GM23338 (cell line): ENCODE data around the gene NDFIP1. TPM values are rescaled to one million over a fixed set of nuclear protein-coding genes. Genes with fewer than 3 reads are reported as not detected.
"Not testable (repeated sequence)": the region's sequence is repeated elsewhere in the genome, so short reads cannot be mapped to it uniquely, and the experiment has no call there.

Source experiments
- ATAC-seq: fragments of 200-7000 bp; cut with Tn5 transposase; 3 replicates; pipeline ENCODE4 v1.9.1; 2020
- DNase-seq: peaks from one replicate; pipeline ENCODE4 v3.0.0-alpha.2; 2015; ENCODE audit warnings: low spot score
- H2AFZ ChIP-seq: fragments of 200-600 bp; sonication (generic); 2 replicates; pipeline ENCODE4 v1.8.0; 2016; ENCODE audit warnings: antibody characterized with exemption, mild to moderate bottlenecking, moderate library complexity
- H3F3A ChIP-seq: fragments of 200-600 bp; sonication (generic); replicated peaks from 2 replicates; pipeline ENCODE4 v1.8.0; 2017; ENCODE audit warnings: antibody characterized with exemption, mixed run types, low read depth
- H3K27ac ChIP-seq: fragments of 200-600 bp; sonication (generic); 2 replicates; pipeline ENCODE4 v1.6.1; 2016; ENCODE audit warnings: low read depth
- H3K27me3 ChIP-seq: fragments of 200-600 bp; sonication (generic); 2 replicates; pipeline ENCODE4 v1.8.0; 2016; ENCODE audit warnings: mild to moderate bottlenecking, mixed run types, moderate library complexity; ENCODE audit not compliant: insufficient read depth
- H3K36me3 ChIP-seq: fragments of 200-600 bp; sonication (generic); 2 replicates; pipeline ENCODE4 v1.8.0; 2016; ENCODE audit warnings: mild to moderate bottlenecking; ENCODE audit not compliant: insufficient read depth
- H3K4me1 ChIP-seq: fragments of 200-600 bp; sonication (generic); 2 replicates; pipeline ENCODE4 v1.8.0; 2016; ENCODE audit warnings: mild to moderate bottlenecking, moderate library complexity; ENCODE audit not compliant: insufficient read depth
- H3K4me2 ChIP-seq: fragments of 200-600 bp; sonication (generic); 2 replicates; pipeline ENCODE4 v1.7.1; 2017; ENCODE audit warnings: mixed run types
- H3K4me3 ChIP-seq: fragments of 200-600 bp; sonication (generic); 2 replicates; pipeline ENCODE4 v1.6.1; 2016; ENCODE audit warnings: mixed run types
- H3K79me2 ChIP-seq: fragments of 200-600 bp; sonication (generic); replicated peaks from 2 replicates; pipeline ENCODE4 v1.8.0; 2017; ENCODE audit warnings: mild to moderate bottlenecking; ENCODE audit not compliant: insufficient read depth
- H3K9me2 ChIP-seq: fragments of 200-600 bp; sonication (generic); 2 replicates; pipeline ENCODE4 v1.8.0; 2017; ENCODE audit not compliant: insufficient read depth
- H4K20me1 ChIP-seq: fragments of 200-600 bp; sonication (generic); replicated peaks from 2 replicates; pipeline ENCODE4 v1.8.0; 2017; ENCODE audit warnings: mild to moderate bottlenecking; ENCODE audit not compliant: insufficient read depth
- H3K27ac Mint-ChIP-seq: 2 replicates; pipeline ENCODE4 v1.8.0; 2020; ENCODE audit warnings: inconsistent platforms, mild to moderate bottlenecking, moderate library complexity, mixed read lengths
- H3K27me3 Mint-ChIP-seq: 3 replicates; pipeline ENCODE4 v1.8.0; 2022; ENCODE audit warnings: low read depth, mild to moderate bottlenecking, moderate library complexity, mixed read lengths, inconsistent platforms; ENCODE audit not compliant: insufficient read depth, poor library complexity
- H3K36me3 Mint-ChIP-seq: 3 replicates; pipeline ENCODE4 v1.8.0; 2021; ENCODE audit warnings: low read depth, mild to moderate bottlenecking, inconsistent platforms, moderate library complexity, mixed read lengths
- H3K4me1 Mint-ChIP-seq: 3 replicates; pipeline ENCODE4 v1.8.0; 2020; ENCODE audit warnings: mild to moderate bottlenecking, inconsistent platforms, mixed read lengths
- H3K4me3 Mint-ChIP-seq: 3 replicates; pipeline ENCODE4 v1.8.0; 2021; ENCODE audit warnings: moderate library complexity, mild to moderate bottlenecking, inconsistent platforms, mixed read lengths
- H3K9me3 Mint-ChIP-seq: 3 replicates; pipeline ENCODE4 v1.8.0; 2020; ENCODE audit warnings: moderate library complexity, mild to moderate bottlenecking, inconsistent platforms, mixed read lengths
- CREB1 ChIP-seq: fragments of 250-450 bp; sonication (Bioruptor Pico); IDR thresholded peaks from 2 replicates; pipeline ENCODE4 v1.5.0; 2020; ENCODE audit warnings: low read depth, mild to moderate bottlenecking, moderate library complexity
- EZH2phosphoT487 ChIP-seq: fragments of 200-600 bp; sonication (generic); IDR thresholded peaks from one replicate; pipeline ENCODE4 v1.8.1; 2018; ENCODE audit warnings: antibody characterized with exemption; ENCODE audit not compliant: unreplicated experiment
- JUNB ChIP-seq: IDR thresholded peaks from one replicate; pipeline ENCODE4 v1.6.1; 2016; ENCODE audit warnings: antibody characterized with exemption; ENCODE audit not compliant: unreplicated experiment
- NANOG ChIP-seq: IDR thresholded peaks from 2 replicates; pipeline ENCODE4 v1.6.1; 2016; ENCODE audit warnings: antibody characterized with exemption, borderline replicate concordance
- POLR2AphosphoS5 ChIP-seq: IDR thresholded peaks from 2 replicates; pipeline ENCODE4 v1.6.1; 2016; ENCODE audit warnings: antibody characterized with exemption, low read depth
- STAT1 ChIP-seq: IDR thresholded peaks from one replicate; pipeline ENCODE4 v1.6.1; 2016; ENCODE audit warnings: antibody characterized with exemption; ENCODE audit not compliant: unreplicated experiment
- ZNF114 ChIP-seq: fragments of 250-450 bp; sonication (Bioruptor Pico); IDR thresholded peaks from 2 replicates; pipeline ENCODE4 v1.5.0; 2020; ENCODE audit warnings: mild to moderate bottlenecking, moderate library complexity
- ZNF331 ChIP-seq: fragments of 250-450 bp; sonication (Bioruptor Pico); IDR thresholded peaks from 2 replicates; pipeline ENCODE4 v1.5.0; 2020; ENCODE audit warnings: low read depth, mild to moderate bottlenecking, moderate library complexity
- polyA plus RNA-seq: library from polyadenylated mRNA; unstranded; fragments of >200 nt; fragmentation: Nextera tagmentation; extraction: Ambion mirVana; gene quantifications from 2 replicates; pipeline ENCODE4 v1.2.1, GENCODE V29; 2016
- total RNA-seq: library from RNA; depleted of rRNA; stranded (reverse); fragments of >200 nt; shearing (Covaris generic); gene quantifications from 2 replicates; pipeline ENCODE4 v1.2.3, GENCODE V29; 2014
- TF ChIP-seq, protein P1 (sequence below): IDR thresholded peaks from one replicate; pipeline ENCODE4 v1.6.1; 2018; ENCODE audit warnings: antibody characterized with exemption; ENCODE audit not compliant: unreplicated experiment
- TF ChIP-seq, protein P2 (sequence below): fragments of 250-450 bp; sonication (Bioruptor Pico); IDR thresholded peaks from 2 replicates; pipeline ENCODE4 v1.5.0; 2020; ENCODE audit warnings: mild to moderate bottlenecking, moderate library complexity
- TF ChIP-seq, protein P3 (sequence below): IDR thresholded peaks from 2 replicates; pipeline ENCODE4 v1.6.1; 2016; ENCODE audit warnings: antibody characterized with exemption

NDFIP1 gene
- total and polyA plus RNA-seq, 2 experiments from 2014 or later, result 24.3 to 45.0 TPM

DNA sequence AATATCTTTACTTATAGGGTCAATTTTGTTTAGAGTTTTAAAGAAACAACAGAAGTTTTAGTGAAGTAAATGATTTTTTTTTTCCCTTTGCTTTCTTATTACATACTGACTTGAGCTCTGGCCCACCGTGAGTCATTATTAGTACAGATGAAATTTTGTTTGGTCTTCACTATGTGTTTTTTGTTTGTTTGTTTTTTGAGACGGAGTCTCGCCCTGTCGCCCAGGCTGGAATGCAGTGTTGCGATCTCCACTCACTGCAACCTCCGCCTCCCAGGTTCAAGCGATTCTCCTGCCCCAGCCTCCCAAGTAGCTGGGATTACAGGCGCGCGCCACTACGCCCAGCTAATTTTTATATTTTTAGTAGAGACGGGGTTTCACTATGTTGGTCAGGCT is 45.9 kb downstream of the NDFIP1 start:
- not testable (repeated sequence) for H3K4me2 ChIP-seq, H3F3A ChIP-seq, H3K9me3 Mint-ChIP-seq, H3K27ac Mint-ChIP-seq, H3K4me3 Mint-ChIP-seq, H2AFZ ChIP-seq, H3K36me3 ChIP-seq, H4K20me1 ChIP-seq, H3K4me3 ChIP-seq, H3K27me3 Mint-ChIP-seq, H3K36me3 Mint-ChIP-seq, DNase-seq, H3K27ac ChIP-seq, H3K79me2 ChIP-seq, ATAC-seq, H3K9me2 ChIP-seq, H3K27me3 ChIP-seq
- peaks cover 59% of the 10 kb centered on the region for H3K4me1 Mint-ChIP-seq
- peaks cover 37% of the 10 kb centered on the region for H3K4me1 ChIP-seq

DNA sequence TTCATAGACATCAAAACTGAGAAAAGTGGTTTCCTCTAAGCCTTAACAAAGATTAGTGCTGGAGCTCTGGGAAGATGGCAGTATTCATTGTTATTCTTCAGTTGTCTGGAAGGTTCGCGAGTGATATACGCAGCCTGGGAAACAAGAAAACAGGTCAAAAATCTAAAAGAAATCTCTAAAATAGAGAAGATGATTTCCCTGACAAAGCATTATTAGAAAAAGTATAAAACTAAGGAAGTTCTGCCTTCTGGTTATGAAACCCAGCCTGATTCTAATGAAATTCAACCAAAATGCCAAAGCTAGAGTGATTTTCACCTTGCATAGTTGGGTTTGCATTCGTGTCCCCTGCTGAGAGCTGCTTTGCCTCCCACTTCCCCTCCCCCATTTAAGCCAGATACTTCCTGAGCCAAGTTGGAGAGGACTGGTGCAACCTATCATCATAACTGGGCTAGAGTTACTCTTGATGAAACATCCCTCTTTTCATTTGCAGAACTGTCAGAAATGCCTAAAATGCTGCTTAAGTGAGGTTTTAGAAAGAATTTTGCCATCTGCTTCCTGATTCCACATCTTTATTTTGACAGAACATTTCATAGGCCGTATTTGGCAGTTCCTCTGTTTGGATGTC is 48.4 kb downstream of the NDFIP1 start:
- peak overlapping the region; percentile 42 for H3K4me3 Mint-ChIP-seq
- peaks cover 68% of the 10 kb centered on the region for H3K4me1 Mint-ChIP-seq
- peak; percentile 88 for DNase-seq

More for the DNA sequence above, 48.4 kb downstream of the NDFIP1 start:
- peaks cover 50% of the 10 kb centered on the region for H3K4me1 ChIP-seq
- Mint-ChIP-seq H3K36me3 (peaks cover 2% of the 10 kb centered on the region; the same call in 2 of the 3 replicates), H3K27ac (peak overlapping the region; percentile 53), H3K27me3 (peaks cover 3% of the 10 kb centered on the region), H3K9me3 (no peaks in the 10 kb centered on the region)
- peak overlapping the region; percentile 1; the same call in 1 of the 2 replicates for H3K4me3 ChIP-seq
- peak overlapping the region; percentile 73 for H3K27ac ChIP-seq
- H3K4me2 ChIP-seq, result peak overlapping the region; percentile 30
- H4K20me1 ChIP-seq, result no peaks in the 10 kb centered on the region
- TF ChIP-seq POLR2AphosphoS5 (no peak), EZH2phosphoT487 (no peak), STAT1 (no peak), CREB1 (CRISPR knock-in tag) (no peak), ZNF114 (no peak), NANOG (peak; percentile 63; the same call in 1 of the 2 replicates), JUNB (no peak), ZNF331 (no peak)
- TF ChIP-seq, protein P1, sequence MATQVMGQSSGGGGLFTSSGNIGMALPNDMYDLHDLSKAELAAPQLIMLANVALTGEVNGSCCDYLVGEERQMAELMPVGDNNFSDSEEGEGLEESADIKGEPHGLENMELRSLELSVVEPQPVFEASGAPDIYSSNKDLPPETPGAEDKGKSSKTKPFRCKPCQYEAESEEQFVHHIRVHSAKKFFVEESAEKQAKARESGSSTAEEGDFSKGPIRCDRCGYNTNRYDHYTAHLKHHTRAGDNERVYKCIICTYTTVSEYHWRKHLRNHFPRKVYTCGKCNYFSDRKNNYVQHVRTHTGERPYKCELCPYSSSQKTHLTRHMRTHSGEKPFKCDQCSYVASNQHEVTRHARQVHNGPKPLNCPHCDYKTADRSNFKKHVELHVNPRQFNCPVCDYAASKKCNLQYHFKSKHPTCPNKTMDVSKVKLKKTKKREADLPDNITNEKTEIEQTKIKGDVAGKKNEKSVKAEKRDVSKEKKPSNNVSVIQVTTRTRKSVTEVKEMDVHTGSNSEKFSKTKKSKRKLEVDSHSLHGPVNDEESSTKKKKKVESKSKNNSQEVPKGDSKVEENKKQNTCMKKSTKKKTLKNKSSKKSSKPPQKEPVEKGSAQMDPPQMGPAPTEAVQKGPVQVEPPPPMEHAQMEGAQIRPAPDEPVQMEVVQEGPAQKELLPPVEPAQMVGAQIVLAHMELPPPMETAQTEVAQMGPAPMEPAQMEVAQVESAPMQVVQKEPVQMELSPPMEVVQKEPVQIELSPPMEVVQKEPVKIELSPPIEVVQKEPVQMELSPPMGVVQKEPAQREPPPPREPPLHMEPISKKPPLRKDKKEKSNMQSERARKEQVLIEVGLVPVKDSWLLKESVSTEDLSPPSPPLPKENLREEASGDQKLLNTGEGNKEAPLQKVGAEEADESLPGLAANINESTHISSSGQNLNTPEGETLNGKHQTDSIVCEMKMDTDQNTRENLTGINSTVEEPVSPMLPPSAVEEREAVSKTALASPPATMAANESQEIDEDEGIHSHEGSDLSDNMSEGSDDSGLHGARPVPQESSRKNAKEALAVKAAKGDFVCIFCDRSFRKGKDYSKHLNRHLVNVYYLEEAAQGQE, result no peak
- TF ChIP-seq, protein P2, sequence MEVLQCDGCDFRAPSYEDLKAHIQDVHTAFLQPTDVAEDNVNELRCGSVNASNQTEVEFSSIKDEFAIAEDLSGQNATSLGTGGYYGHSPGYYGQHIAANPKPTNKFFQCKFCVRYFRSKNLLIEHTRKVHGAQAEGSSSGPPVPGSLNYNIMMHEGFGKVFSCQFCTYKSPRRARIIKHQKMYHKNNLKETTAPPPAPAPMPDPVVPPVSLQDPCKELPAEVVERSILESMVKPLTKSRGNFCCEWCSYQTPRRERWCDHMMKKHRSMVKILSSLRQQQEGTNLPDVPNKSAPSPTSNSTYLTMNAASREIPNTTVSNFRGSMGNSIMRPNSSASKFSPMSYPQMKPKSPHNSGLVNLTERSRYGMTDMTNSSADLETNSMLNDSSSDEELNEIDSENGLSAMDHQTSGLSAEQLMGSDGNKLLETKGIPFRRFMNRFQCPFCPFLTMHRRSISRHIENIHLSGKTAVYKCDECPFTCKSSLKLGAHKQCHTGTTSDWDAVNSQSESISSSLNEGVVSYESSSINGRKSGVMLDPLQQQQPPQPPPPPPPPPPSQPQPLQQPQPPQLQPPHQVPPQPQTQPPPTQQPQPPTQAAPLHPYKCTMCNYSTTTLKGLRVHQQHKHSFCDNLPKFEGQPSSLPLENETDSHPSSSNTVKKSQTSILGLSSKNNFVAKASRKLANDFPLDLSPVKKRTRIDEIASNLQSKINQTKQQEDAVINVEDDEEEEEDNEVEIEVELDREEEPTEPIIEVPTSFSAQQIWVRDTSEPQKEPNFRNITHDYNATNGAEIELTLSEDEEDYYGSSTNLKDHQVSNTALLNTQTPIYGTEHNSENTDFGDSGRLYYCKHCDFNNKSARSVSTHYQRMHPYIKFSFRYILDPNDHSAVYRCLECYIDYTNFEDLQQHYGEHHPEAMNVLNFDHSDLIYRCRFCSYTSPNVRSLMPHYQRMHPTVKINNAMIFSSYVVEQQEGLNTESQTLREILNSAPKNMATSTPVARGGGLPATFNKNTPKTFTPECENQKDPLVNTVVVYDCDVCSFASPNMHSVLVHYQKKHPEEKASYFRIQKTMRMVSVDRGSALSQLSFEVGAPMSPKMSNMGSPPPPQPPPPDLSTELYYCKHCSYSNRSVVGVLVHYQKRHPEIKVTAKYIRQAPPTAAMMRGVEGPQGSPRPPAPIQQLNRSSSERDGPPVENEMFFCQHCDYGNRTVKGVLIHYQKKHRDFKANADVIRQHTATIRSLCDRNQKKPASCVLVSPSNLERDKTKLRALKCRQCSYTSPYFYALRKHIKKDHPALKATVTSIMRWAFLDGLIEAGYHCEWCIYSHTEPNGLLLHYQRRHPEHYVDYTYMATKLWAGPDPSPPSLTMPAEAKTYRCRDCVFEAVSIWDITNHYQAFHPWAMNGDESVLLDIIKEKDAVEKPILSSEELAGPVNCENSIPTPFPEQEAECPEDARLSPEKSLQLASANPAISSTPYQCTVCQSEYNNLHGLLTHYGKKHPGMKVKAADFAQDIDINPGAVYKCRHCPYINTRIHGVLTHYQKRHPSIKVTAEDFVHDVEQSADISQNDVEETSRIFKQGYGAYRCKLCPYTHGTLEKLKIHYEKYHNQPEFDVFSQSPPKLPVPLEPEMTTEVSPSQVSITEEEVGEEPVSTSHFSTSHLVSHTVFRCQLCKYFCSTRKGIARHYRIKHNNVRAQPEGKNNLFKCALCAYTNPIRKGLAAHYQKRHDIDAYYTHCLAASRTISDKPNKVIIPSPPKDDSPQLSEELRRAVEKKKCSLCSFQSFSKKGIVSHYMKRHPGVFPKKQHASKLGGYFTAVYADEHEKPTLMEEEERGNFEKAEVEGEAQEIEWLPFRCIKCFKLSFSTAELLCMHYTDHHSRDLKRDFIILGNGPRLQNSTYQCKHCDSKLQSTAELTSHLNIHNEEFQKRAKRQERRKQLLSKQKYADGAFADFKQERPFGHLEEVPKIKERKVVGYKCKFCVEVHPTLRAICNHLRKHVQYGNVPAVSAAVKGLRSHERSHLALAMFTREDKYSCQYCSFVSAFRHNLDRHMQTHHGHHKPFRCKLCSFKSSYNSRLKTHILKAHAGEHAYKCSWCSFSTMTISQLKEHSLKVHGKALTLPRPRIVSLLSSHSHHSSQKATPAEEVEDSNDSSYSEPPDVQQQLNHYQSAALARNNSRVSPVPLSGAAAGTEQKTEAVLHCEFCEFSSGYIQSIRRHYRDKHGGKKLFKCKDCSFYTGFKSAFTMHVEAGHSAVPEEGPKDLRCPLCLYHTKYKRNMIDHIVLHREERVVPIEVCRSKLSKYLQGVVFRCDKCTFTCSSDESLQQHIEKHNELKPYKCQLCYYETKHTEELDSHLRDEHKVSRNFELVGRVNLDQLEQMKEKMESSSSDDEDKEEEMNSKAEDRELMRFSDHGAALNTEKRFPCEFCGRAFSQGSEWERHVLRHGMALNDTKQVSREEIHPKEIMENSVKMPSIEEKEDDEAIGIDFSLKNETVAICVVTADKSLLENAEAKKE, result peak; percentile 66; the same call in 1 of the 2 replicates
- TF ChIP-seq, protein P3, sequence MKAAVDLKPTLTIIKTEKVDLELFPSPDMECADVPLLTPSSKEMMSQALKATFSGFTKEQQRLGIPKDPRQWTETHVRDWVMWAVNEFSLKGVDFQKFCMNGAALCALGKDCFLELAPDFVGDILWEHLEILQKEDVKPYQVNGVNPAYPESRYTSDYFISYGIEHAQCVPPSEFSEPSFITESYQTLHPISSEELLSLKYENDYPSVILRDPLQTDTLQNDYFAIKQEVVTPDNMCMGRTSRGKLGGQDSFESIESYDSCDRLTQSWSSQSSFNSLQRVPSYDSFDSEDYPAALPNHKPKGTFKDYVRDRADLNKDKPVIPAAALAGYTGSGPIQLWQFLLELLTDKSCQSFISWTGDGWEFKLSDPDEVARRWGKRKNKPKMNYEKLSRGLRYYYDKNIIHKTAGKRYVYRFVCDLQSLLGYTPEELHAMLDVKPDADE, result peak; percentile 29; the same call in 1 of the 2 replicates
- peak; percentile 75 for ATAC-seq
- H3K79me2 ChIP-seq, result no peaks in the 10 kb centered on the region
- H3F3A ChIP-seq, result no peaks in the 10 kb centered on the region
- H2AFZ ChIP-seq, result no peak overlapping the region
- no peaks in the 10 kb centered on the region for H3K27me3 ChIP-seq
- no peaks in the 10 kb centered on the region for H3K9me2 ChIP-seq
- no peaks in the 10 kb centered on the region for H3K36me3 ChIP-seq
